Kidney capillary endothelial cell (primary cell): ENCODE data around the gene WDFY3.

ENCODE experiments used
- DNase-seq: peaks from one replicate; pipeline ENCODE4 v3.0.0-alpha.2; 2018; ENCODE audit warnings: low spot score

The WDFY3 gene

GRCh38 chr4:84966382-84967242 is at the start of gene WDFY3:
TSS of gene WDFY3 (minus strand) at chr4:84966690. CDS start at chr4:84860591, 106,099 bp downstream.
- peak; percentile 74 for DNase-seq

DNA sequence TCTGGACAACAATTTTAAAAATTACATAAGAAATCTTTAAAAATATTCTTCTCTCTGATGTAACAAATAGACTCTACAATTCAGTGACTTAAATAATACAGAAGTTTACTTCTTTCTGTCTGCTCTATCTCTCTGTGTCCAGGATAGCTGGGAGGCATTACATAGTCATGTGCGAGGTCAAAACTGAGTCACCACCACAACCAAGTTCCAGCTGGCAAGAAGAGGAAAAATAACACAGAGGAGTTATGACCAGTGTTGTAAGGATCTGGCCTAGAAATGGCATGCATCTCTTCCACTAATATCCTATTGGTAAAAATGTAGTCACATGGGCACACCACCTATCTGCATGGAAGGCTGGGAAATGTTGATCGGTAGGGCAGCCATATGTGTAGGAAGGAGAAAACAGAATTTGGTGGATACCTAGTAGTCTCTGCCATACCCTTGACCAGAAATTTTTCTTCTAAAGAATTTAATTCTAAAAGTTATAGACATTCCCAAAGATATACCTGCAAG is 39.4 kb upstream of the WDFY3 start:
- DNase-seq: no peak

- no peak for DNase-seq
Measured at GRCh38 chr4:85000343-85000742, 33.9 kb upstream of the WDFY3 start.

DNA sequence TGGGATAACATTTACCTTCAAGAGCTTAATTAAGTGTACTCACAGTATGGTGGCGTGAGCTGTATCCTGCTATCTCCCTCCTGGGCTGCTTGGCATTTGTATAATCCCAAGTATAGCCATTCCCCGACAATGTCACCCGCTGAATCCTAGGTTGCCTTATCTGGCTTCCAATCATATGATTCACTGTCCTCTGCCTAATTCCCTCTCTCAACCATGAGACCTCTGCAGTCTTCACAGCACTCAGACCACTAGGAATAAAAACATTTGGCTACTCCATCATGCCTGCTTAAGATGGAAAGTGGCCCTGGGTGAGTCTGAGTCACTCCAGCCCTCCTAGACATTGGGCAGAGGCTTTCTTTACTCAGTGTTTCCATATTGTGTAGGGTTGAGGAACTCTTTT is 28.9 kb upstream of the WDFY3 start:
- no peak for DNase-seq

DNA sequence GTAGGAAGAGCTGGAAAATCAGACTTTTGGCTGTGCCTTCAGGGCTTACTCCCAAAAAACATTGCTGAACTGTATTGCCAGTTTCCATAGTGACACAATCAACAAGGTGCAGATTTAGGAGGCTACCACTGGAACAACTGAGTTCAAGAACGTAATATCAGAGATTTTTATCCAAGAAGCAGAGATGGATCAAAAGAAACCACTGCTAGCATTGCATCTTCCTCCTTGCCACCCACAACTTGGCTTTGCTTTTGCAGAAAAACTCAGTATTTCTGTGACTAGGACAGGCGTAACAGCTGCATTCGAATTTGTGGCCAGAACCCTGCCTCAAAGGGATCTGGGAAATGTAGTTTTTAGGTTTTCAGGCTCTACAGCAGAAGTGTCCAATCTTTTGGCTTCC is 27.8 kb upstream of the WDFY3 start:
- no peak for DNase-seq

- no peak for DNase-seq
Measured at GRCh38 chr4:84985952-84986351, 19.5 kb upstream of the WDFY3 start.

DNA sequence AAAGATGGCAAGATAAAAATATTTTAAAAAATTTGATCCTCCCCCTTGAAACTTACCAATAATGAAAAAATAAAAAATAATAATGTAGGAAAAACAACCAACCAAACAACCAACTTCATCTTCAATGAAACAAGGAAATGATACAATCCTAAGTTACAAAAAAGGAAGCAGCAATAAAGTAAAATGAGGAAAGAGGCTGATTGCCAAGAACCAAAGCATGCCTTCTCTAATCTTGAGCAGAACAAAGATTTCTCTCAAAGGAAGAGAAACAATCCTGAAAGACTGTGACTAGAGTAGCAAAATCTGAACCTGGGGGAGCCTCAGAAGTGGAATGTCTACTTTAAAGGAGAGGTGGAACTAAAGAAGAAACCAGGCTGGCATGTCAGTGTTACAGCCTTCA is 10.9 kb upstream of the WDFY3 start:
- no peak for DNase-seq

DNA sequence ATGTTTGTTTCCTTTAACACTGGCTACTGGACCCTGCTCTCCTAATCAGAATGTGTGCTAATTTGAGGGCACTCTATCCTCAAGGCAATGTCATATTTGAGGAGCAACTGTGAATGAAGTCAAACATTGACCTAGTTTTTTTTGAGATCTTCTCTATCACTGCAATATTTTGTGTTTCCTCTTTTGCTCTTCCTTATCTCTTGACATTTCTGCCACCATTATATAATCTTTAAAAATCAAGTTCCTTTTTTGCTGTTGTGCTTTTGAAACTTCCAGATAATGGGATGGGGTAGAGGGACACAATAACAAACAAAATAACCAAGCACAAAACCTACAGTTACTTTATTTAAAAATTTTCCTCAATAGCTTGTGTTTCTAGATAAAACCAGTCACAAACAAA is 7.4 kb upstream of the WDFY3 start:
- no peak for DNase-seq

DNA sequence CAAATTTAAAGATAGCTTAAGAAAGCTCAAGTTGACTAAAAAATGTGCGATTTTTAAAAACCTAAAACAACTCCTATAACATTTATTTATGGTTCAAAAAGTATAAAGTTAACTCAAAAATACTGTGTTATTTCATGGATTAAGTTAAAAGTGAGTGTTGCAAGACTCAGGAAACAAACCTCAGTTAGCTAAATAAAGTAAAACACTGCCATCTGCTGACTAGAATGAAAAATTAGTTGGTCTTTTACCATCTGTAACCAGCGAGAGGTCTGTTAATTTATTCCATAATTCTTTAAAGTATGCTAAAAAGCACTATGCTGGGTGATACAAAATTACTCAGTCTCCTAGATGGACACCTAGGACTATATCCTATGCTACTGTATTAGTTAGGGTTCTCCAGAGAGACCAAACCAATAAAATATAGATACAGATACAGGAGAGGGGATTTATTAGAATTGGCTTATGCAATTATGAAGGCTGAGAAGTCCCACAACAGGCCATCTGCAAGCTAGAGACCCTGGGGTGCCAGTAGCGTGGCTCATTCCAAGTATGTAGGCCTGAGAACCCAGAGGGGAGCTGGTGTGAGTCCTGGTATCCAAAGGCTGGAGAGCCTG is 4.9 kb upstream of the WDFY3 start:
- DNase-seq: peak; percentile 52

GRCh38 chr4:84968925-84969324 is 2.4 kb upstream of the WDFY3 start:
- DNase-seq: no peak

DNA sequence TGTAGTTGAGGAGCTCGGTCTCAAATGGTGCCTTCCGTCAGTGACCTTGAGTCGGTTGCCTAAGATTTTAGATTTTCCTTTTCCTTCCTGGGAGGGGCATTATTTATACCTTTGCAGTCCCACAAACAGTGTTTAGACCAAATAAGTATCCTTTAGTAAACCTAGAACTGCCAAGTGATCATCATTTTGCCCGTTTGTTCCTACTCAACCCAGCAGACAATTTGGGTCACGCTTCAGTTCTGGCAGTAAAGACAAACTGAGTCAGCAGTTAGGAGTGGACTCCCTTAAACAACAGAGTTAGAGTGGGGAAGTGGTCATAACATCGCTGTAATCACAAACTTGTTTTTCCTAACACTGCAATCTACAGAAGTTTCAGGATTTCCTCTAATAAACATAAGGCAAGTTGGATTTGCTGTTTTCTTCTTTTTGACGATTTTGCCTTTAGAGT is 777 bp upstream of the WDFY3 start:
- DNase-seq: no peak

DNA sequence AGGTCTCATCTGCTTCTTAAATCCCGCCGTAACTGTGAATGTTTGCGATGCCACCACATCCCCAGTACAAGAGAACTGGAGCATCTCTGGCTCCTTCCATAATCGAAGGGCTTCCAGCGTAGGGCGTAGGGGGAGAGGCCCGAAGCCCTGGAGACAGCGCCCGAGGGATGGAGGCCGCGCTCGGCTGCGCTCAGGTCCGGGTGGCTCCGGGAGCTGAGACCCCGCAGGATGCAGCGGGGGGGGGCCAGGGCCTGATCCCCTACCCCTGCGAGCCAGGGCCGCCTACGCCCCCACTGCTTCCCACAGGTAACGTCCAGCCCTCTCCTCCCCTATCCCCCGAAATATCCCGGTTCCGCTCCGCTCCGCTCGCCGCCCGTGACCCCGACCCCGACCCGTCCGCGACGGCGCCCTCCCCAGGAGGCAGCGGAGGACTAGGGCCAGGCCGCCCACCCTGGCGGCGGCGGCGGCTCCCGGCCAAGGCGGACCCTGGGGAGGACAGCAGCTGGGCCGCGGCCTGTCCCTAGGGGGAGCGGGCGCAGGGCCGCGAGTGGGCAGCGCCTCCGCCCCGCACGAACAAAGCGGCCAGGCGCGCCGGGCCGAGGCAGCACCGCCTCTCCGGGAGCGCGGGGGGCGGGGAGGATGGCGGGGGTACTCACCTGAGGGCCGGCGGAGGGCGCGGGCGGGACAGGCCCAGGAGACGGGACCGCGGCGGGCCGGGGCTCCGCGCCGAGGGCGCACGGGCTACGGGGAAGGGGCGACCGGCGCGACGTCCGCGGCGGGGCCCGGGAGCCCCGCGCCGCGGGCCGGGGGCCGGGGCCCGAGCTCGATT is 723 bp downstream of the WDFY3 start:
- peak; percentile 24 for DNase-seq

- DNase-seq: no peak
Measured at GRCh38 chr4:84964995-84965552, 1.4 kb downstream of the WDFY3 start.

- DNase-seq: no peak
Measured at GRCh38 chr4:84962102-84962501, 4.4 kb downstream of the WDFY3 start.

- no peak for DNase-seq
Measured at GRCh38 chr4:84958434-84958833, 8.1 kb downstream of the WDFY3 start.

DNA sequence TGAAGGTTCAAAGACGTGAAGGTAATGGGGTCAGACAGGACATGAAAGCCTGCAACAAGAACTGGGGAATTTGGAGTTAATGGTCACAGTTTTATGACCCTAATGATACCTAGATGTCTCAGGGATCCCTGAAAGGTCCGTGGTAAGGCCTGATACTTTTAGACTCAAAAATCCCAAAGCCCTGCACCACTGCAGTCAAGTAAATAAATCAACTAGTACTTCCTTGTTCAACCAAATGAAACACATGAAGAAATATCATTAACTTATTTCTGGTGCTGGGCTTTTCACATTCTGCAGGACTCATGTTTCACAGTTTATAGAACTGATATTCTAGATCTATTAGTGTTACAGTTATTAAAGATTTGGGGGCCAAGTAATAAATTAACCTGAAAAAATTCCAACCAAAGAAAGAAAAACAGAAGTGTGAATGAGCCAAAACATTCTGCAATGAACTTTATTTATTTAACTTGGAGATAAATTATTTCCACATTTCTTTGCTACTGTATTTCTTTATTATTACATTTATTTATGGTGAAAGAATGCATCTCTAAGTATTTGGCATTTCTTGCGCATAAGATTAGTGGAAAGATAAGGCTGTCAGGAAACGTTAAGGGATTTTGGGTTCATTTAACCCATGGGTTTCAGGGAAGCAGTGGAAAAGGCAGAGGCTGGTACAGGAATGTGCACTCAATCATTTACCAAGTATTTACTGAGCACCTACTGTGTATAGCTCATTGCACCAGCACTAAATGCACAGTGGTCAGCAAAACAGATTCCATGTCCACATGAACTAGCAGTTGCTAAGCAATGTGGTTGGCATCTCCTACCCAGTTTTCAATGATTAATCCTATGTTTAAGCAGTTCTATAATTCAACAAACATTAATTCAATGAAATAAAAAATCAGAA is 8.7 kb downstream of the WDFY3 start:
- no peak for DNase-seq

- no peak for DNase-seq
Measured at GRCh38 chr4:84956014-84956413, 10.5 kb downstream of the WDFY3 start.

GRCh38 chr4:84954982-84955567 is 11.4 kb downstream of the WDFY3 start:
- DNase-seq: no peak

DNA sequence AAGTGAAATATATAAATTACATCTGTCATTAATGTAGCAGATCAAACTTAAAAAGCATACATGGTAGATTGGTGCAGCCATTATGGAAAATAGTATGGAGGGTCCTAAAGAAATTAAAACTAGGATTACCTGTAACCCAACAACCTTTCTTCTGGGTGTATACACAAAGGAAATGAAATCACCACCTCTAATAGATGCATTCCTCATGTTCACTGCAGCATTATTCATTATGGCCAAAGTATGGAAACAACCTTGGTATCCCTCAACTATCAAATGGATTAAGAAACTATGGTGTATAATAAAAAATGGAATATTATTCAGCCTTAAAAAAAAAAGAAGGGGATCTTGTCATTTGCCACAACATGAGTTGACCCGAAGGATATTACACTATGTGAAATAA is 13.7 kb downstream of the WDFY3 start:
- DNase-seq: no peak

GRCh38 chr4:84952004-84952403 is 14.5 kb downstream of the WDFY3 start:
- no peak for DNase-seq

GRCh38 chr4:84948056-84948455 is 18.4 kb downstream of the WDFY3 start:
- no peak for DNase-seq
